Psoas muscle (tissue), 8 donors: ENCODE measurements around the gene KRTAP10-5. TPM values are rescaled to one million over a fixed set of nuclear protein-coding genes. Genes with fewer than 3 reads are reported as not detected.

Experiments
- ATAC-seq, 4 donors: fragments of 200-7000 bp; cut with Tn5 transposase; one replicate each; pipeline ENCODE4 v1.9.1; 2020; ENCODE audit warnings: moderate library complexity in 3 of 4, mild to moderate bottlenecking in 2 of 4
- DNase-seq, 2 donors: peaks; one replicate each; pipeline ENCODE4 v3.0.0-alpha.2; 2020
- H3K27ac ChIP-seq: fragments of 200-600 bp; one replicate; pipeline ENCODE4 v1.8.0; 2022
- H3K27me3 ChIP-seq, 3 donors: fragments of 200-600 bp in 1 of 3; one replicate each; pipeline versions ENCODE4 v1.6.1 to v1.8.0; 2013 to 2022; ENCODE audit warnings: low read length in 2 of 3, mild to moderate bottlenecking in 2 of 3, moderate library complexity in 1 of 3; ENCODE audit not compliant: insufficient read depth in 3 of 3
- H3K36me3 ChIP-seq, 2 donors: fragments of 200-600 bp in 1 of 2; one replicate each; pipeline versions ENCODE4 v1.6.1 to v1.8.0; 2013 to 2022; ENCODE audit warnings: low read depth in 1 of 2, mild to moderate bottlenecking in 1 of 2, moderate library complexity in 1 of 2; ENCODE audit not compliant: insufficient read depth in 1 of 2
- H3K4me1 ChIP-seq: fragments of 200-600 bp; one replicate; pipeline ENCODE4 v1.8.0; 2022
- H3K4me3 ChIP-seq: fragments of 200-600 bp; one replicate; pipeline ENCODE4 v1.8.0; 2022; ENCODE audit warnings: mild to moderate bottlenecking
- H3K9me3 ChIP-seq: fragments of 200-600 bp; one replicate; pipeline ENCODE4 v1.8.0; 2022
- CTCF ChIP-seq: fragments of 200-600 bp; IDR thresholded peaks from one replicate; pipeline ENCODE4 v1.8.0; 2022; ENCODE audit warnings: antibody characterized with exemption
- WGBS, 3 donors: extraction: QIAGEN DNeasy Blood & Tissue Kit; methylation state at CpG; one replicate each; pipeline versions ENCODE4 v1.1.6 to v1.1.7; 2013; 5-methylcytosine and 5-hydroxymethylcytosine counted together
- intact Hi-C, 2 donors: fragments of 100-400 bp; cut with DNase I; formaldehyde crosslinking; loops; one replicate each; pipeline versions ENCODE4 v1.11.0 to v1.14.2; 2022
- polyA plus RNA-seq, 3 donors: library from polyadenylated mRNA; stranded (reverse); fragments of 200-250 nt; gene quantifications; one replicate each; pipeline ENCODE4 v1.2.3, GENCODE V29; 2013
- total RNA-seq, 4 donors: library from RNA; stranded (reverse); fragmentation: NEBNext Ultra II Directional in 2 of 4; extraction: Animal tissue kit (Norgen Biotek cat#: 25700) in 2 of 4; gene quantifications; one replicate each; pipeline versions ENCODE4 v1.2.1 to v1.2.4, GENCODE V29; 2021 to 2023
- donor health status: healthy with polysubstance abuse.
- donor health status: DM: no; HTN: no; CAD: no; lungs with moderate emphysema.
- donor health status: Bipolar disorder and iron deficiency.
- donor health status: healthy.
- donor health status: DM: yes; HTN: yes; CAD: no.
- donor health status: DM: no; HTN: no; CAD: no.
- donor health status: DM: no; HTN: no; CAD: no.
- donor health status: DM: yes; HTN: yes; CAD: no.

KRTAP10-5 gene
- total and polyA plus RNA-seq, 7 donors: not detected

GRCh38 chr21:44579056-44579832 lies 1.2 kb downstream of the KRTAP10-5 start:
- DNase-seq: no peak
- H3K4me1 ChIP-seq: no peaks in the 10 kb centered on the region
- no peak overlapping the region for H3K27ac ChIP-seq
- H3K9me3 ChIP-seq: peaks cover 13% of the 10 kb centered on the region
- no peak for ATAC-seq
- H3K36me3 ChIP-seq: no peaks in the 10 kb centered on the region
- 48 to 62% (median 55%) methylated on average over 22 of the region's 22 CpGs for WGBS, 3 donors
- intact Hi-C loops: no loop called here
- no peak for TF ChIP-seq CTCF
- H3K27me3 ChIP-seq: peaks cover 5 to 47% (median 12%) of the 10 kb centered on the region in 3 donors
- no peak overlapping the region for H3K4me3 ChIP-seq

- no peaks in the 10 kb centered on the region for H3K36me3 ChIP-seq
- 88 to 93% (median 91%) methylated on average over 15 to 17 of the region's 17 CpGs for WGBS, 3 donors
- TF ChIP-seq CTCF: no peak
- DNase-seq (no peak), ATAC-seq (no peak)
- no peaks in the 10 kb centered on the region for H3K4me1 ChIP-seq
- no peak overlapping the region for H3K27ac ChIP-seq
- H3K4me3 ChIP-seq: no peak overlapping the region
- intact Hi-C loops: no loop called here
- peaks cover 0 to 48% (median 9%) of the 10 kb centered on the region in 3 donors for H3K27me3 ChIP-seq
- peaks cover 13% of the 10 kb centered on the region for H3K9me3 ChIP-seq
These were observed 1.9 kb downstream of the KRTAP10-5 start for GRCh38 chr21:44578371-44579055.

DNA sequence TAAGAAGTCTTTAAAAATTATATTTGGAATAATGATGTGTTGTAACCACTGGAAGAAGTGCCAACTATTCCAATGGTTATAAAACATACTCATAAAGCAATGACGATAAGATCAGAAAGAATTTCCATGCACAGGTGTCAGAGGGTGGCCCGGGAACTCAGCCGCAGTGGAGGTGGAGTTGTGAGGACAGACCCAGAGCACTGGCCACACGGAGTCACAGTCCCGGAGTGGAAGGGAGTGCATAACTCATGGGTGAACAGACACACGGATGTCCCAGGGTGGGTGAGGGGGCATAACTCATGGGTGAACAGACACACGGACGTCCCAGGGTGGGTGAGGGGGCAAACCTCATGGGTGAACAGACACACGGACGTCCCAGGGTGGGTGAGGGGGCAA lies 4.4 kb downstream of the KRTAP10-5 start:
- intact Hi-C loops: no loop called here
- DNase-seq: no peak
- 85 to 90% (median 87%) methylated on average over 8 to 10 of the region's 10 CpGs for WGBS, 3 donors
- TF ChIP-seq CTCF: no peak
- no peak for ATAC-seq
- H3K36me3 ChIP-seq: no peaks in the 10 kb centered on the region
- H3K9me3 ChIP-seq: peaks cover 13% of the 10 kb centered on the region
- H3K27me3 ChIP-seq: peaks cover 0 to 33% (median 16%) of the 10 kb centered on the region in 3 donors
- H3K4me1 ChIP-seq: no peaks in the 10 kb centered on the region
- no peak overlapping the region for H3K27ac ChIP-seq
- no peak overlapping the region for H3K4me3 ChIP-seq

DNA sequence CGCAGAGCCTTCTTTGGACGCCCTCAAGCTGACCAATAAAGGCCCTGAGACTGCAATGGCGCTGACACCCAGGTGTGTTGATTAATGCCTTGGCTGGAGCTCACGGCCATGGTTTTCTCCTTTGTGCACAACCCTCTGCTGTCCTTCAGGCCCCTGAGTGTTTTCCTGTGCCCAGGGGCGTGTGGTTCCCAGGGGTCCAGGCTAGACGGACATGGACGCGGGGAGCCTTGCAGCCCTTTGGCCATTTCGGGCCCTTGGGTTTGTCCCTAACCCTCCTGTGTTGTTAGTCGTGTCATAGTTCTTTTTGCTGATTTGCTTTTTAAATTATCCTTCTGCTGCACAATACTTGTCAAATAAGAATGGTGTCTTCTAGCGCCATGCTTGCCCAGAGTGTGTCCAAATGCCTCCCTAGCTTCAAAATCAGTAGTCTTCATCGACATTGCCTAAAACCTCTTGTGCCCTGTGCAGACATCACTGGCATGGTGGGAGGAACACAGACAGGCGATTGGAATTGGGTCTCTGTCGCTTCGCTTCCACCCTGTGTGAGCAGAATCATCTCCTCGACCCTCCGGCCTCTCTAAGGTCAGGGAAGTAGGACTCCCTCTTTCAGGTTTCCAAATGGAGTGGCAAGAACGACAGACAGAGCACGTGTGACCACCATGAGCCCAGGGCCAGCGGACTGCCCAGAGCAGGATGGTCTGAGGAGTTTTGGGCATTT lies 4.9 kb downstream of the KRTAP10-5 start:
- no peaks in the 10 kb centered on the region for H3K36me3 ChIP-seq
- DNase-seq (no peak), ATAC-seq (no peak)
- no peak overlapping the region for H3K4me3 ChIP-seq
- H3K27ac ChIP-seq: no peak overlapping the region
- peaks cover 0 to 33% (median 15%) of the 10 kb centered on the region in 3 donors for H3K27me3 ChIP-seq
- no peaks in the 10 kb centered on the region for H3K4me1 ChIP-seq
- intact Hi-C loops: no loop called here
- WGBS, 3 donors: 81 to 86% (median 82%) methylated on average over 20 of the region's 20 CpGs
- TF ChIP-seq CTCF: no peak
- peaks cover 15% of the 10 kb centered on the region for H3K9me3 ChIP-seq
